SK-N-SH (cell line): ENCODE results near the gene MIA.

Experiments
- EP300 ChIP-seq, 2 experiments: IDR thresholded peaks; 2 replicates each; pipeline versions ENCODE4 v1.4.0 to v1.6.1; 2012; ENCODE audit warnings: borderline replicate concordance in 1 of 2, low read depth in 1 of 2, low read length in 1 of 2
- GABPA ChIP-seq: IDR thresholded peaks from 2 replicates; pipeline ENCODE4 v1.4.0; 2012; ENCODE audit warnings: low read depth, mild to moderate bottlenecking
- RCOR1 ChIP-seq: fragments of 150-350 bp; IDR thresholded peaks from 2 replicates; pipeline ENCODE4 v1.6.1; 2017; ENCODE audit warnings: antibody characterized with exemption, low read length
- SIN3A ChIP-seq: IDR thresholded peaks from 2 replicates; pipeline ENCODE4 v1.6.1; 2012; ENCODE audit warnings: low read depth, mild to moderate bottlenecking, low read length, moderate library complexity, borderline replicate concordance
- YY1 ChIP-seq: IDR thresholded peaks from 2 replicates; pipeline ENCODE4 v1.4.0; 2012; ENCODE audit warnings: low read depth, mild to moderate bottlenecking
- TF ChIP-seq, protein P1 (sequence below): fragments of 200-600 bp; sonication (generic); IDR thresholded peaks from 2 replicates; pipeline ENCODE4 v1.6.1; 2017; ENCODE audit warnings: antibody characterized with exemption, mild to moderate bottlenecking, moderate library complexity

DNA sequence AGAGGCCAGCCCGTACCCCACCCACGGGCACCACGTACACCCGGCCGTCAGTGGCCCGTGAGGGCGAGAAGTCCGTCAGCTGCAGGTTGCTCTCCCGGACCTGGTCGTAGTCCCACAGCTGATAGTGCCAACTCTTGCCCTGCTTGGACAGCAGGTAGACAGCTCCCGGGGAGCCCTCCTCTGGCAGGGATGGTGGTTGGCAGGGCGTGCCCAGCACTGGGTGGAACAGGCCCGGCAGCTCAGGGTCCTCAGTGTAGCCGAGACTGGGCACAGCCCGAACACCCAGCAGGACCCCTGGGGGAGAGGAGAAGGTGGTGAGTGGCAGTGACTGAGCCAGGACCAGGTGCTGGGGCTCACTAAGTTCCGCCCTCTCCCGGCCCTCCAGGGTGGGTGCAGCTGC is 32.8 kb upstream of the MIA start:
- TF ChIP-seq YY1 (no peak), RCOR1 (no peak), EP300 (IDR thresholded peaks at IDR 0.05; ENCODE audit: borderline replicate concordance in 1 of 2, low read depth in 1 of 2, low read length in 1 of 2) (no peak), GABPA (no peak), SIN3A (no peak)
- TF ChIP-seq, protein P1, sequence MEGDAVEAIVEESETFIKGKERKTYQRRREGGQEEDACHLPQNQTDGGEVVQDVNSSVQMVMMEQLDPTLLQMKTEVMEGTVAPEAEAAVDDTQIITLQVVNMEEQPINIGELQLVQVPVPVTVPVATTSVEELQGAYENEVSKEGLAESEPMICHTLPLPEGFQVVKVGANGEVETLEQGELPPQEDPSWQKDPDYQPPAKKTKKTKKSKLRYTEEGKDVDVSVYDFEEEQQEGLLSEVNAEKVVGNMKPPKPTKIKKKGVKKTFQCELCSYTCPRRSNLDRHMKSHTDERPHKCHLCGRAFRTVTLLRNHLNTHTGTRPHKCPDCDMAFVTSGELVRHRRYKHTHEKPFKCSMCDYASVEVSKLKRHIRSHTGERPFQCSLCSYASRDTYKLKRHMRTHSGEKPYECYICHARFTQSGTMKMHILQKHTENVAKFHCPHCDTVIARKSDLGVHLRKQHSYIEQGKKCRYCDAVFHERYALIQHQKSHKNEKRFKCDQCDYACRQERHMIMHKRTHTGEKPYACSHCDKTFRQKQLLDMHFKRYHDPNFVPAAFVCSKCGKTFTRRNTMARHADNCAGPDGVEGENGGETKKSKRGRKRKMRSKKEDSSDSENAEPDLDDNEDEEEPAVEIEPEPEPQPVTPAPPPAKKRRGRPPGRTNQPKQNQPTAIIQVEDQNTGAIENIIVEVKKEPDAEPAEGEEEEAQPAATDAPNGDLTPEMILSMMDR = no peak
